ENCODE results near the gene GRIFIN.

DNA sequence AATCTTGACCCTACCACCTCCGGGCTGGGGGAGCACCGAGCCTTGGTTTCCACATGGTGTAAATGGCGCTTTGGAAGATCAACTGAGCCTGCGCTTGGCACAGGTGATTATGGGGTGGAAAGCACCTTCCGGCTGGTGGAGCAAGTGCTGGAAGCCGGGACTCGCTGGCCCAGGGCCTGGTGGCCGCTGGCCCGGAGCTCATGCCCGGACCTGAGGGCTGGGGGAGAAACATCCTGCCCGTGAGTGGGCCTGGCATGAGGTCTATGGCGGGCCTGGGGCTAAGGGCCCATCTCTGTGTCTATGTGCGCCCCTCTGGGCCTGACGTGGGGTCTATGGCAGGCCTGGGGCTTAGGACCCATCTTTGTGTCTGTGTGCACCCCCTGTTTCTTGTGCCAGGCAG lies 29.2 kb upstream of the GRIFIN start:
- TF ChIP-seq CTCF (IDR thresholded peaks at IDR 0.05): no peak
- TF ChIP-seq POLR2A (IDR thresholded peaks at IDR 0.05): no peak
- no peak for TF ChIP-seq EP300 (IDR thresholded peaks at IDR 0.05)
- TF ChIP-seq POLR2AphosphoS5 (IDR thresholded peaks at IDR 0.05): no peak
